NCI-H526 treated with DMSO at 0.1 percent for 48 hours (cell line): ENCODE results near the gene FYCO1.
A peak's percentile ranks its signal among the peaks of the same experiment; 100 is the strongest.
"Not testable (repeated sequence)": the region's sequence is repeated elsewhere in the genome, so short reads cannot be mapped to it uniquely, and the experiment has no call there.

Experiments used
- DNase-seq: peaks from one replicate; lab custom pipeline; 2025; lab: John Stamatoyannopoulos, UW

Gene FYCO1

DNA sequence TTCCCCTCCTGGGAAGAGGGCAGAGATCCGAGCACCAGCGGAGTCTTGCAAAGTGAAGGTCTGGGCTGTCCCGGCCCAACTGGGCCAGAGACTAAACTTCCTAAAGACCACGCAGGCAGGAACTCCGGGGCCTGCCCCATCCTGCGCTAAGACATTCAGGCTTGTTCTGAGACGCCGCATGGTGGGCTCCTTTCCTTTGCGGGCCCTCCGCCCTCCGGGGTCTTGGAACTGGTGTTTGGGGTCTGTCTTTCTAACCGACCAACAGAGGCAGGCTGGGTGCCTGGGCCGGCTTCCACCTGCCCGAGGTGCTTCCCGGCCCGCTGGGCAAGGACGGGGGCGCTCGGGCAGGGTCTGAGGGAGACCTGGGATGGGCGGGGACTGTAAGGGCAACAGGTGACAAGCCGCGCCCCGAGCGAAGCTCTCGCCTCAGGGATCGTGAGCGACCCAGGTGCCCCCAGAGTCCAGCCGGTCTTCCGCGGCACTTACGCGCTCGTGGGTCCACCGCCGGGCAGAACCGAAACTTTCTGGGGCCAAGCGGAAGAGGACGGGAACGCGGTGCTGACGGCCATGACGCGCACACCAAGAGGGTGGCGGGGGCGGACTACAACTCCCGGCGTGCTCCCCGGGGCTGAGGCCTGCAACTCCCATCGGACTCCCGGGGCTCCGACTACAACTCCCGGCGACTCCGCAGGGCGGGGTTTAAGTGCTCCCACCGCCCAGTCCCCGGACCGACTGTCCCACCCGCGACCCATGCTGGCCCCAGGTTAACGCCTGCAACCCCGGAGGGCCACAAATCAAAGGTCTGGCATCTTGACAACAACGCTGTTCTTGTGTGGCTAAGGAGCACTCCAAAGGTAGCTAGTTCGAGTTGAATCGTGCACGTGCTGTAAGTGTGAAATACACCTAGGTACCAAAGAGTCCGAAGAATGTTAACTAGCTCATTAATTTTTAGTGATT, at the start of gene FYCO1:
TSS of gene FYCO1 (minus strand) at position 589 of the 957 bp plus-strand sequence. CDS start 10,914 bp downstream, outside the sequence.
- DNase-seq: peak; percentile 75

DNA sequence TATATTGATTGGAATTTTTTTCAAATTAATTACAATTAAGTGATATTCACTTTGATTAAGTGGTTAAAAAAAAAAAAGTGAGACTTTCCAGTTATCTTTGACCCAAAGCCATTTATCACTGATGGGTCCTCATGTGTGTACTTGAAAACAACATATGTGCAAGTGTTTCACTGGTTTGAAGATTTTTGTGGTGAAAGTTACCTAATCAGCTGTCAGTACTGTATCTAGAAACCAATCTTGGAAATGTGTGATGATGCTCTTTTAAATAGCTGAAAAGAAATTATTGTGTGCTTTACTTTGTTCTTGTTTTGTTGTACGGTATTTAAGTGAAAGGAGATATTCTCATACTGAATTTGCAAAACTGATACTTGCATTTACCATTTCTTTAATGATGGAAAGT, 43.3 kb upstream of the FYCO1 start:
- no peak for DNase-seq

DNA sequence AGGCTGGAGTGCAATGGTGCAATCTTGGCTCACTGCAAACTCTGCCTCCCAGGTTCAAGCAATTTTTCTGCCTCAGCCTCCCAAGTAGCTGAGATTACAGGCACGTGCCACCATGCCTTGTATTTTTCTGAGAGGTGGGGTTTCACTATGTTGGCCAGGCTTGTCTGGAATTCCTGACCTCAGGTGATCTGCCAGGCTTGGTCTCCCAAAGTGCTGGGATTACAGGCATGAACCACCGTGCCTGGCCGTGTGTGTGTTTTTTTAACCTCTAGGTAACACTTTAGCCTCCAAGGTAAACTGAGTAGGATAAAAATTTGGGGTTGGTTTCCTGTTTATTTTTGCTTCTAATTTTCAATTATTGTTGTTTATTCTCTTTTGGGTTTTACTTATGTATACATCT, 42.4 kb upstream of the FYCO1 start:
- not testable (repeated sequence) for DNase-seq

DNA sequence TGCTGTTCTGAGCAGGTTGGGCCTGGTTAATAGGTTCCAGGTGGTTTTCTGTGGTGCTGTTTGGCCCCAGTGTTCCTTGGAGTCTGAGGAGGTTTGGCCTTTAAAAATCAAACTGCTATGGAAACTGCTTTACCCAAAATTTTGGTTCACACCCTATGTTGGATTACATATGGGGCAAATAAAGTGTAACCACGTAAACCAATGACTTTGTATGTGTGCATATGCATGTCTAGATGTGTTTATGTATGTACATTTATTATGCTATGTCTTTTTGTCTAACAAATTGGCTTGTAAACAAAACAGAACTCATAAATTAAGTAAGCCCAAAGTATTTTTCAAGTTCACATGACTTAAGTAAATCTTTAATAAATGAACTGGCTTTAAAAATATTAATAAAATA, 40.6 kb upstream of the FYCO1 start:
- no peak for DNase-seq

DNA sequence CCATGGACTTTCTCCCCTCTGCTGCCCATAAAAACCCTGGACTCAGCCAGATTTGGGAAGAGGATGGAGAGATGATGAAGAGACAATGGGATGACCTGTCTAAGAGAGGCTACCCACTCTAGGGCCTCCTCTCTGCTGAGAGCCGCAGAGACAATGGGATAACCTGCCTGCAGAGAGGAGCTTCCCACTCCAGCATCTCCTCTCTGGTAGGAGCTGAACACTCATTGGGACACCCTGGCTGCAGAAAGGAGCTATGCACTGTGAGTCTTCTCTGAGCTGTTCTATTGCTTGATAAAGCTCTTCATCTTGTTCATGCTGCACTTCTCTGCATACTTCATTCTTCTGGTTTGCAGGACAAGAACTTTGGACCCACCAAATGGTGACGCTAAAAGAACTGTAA, 36.1 kb upstream of the FYCO1 start:
- DNase-seq: no peak

- DNase-seq: no peak
Observed at GRCh38 chr3:46031269-46031668, 35.6 kb upstream of the FYCO1 start.

DNA sequence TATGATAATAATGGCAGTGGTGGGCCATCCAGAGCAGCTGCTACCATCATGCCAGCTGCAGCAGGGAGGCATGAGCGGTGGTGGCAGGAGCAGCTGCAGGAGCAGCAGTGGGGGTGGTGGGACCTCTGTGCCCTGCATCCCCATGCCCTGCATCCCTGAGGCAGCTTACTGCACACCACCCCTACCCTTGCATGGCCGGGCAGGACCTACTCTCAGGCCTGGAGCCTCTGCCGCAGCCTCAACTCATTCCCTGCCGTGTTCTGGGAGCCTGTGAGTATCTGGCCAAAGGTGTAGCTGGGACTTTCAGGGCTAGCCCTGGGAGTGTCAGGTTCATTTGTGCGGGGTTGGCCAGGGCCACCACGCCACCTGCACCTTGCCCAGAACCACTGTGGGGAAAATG, 35.0 kb upstream of the FYCO1 start:
- DNase-seq: no peak

DNA sequence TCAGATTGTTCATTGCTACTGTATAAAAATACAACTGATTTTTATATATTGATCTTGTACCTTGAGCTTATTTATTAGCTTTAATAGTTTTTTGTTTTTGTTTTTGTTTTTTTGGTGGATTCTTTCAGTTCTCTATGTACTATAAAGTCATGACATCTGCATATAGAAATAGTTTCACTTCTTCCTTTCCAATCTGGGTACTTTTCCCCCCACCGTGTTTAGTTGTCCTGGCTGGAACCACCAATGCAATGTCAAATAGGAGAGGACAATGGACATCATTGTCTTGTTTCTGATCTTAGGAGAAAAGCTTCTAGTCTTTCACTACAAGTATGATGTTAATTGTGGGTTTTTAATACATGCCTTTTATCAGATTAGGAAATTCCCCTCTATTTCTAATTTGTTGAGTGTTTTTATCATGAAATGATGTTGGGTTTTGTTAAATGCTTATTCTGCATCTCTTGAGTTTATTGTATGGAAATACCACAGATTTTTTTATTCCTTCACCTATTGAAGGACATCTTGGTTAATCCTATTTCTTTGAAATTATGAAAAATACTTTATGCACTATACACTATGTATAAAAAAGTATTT, 34.4 kb upstream of the FYCO1 start:
- no peak for DNase-seq

DNA sequence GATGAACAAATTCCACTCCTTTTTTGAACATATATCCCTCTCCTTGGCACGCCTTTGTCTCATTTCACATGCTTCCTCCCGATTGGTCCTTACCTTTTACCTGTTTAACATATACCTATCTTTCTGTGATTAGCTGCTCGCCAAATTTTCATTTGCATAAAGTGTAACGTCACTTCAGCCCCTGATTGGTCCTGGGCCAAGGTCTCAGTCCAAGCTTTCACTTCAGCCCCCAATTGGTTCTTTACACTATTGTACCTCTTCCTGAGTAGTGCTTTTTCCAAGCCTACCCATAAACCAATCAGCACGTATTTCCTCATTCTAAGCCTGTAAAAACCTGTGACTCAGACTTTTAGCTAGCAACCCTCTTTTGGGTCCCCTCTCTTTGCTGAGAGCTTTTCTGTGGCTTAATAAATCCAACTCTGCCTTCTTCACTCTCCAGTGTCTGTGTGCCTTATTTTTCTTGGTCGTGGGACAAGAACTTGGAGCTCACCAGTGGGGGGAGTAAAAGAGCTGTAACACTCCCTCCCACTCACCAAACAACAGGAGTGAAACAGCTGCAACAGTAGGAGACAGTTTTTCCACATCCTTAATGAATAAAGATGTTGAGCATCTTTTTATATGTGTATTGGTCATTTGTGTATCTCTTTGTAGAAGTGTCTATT, 32.2 kb upstream of the FYCO1 start:
- DNase-seq: no peak

- no peak for DNase-seq
Observed at GRCh38 chr3:46027021-46027705, 31.5 kb upstream of the FYCO1 start, which contains the start of gene XCR1. Gene XCR1, minus strand, starts transcription at chr3:46027483. Its CDS starts 5,536 bp downstream, at chr3:46021947.

GRCh38 chr3:46025139-46025538, 29.5 kb upstream of the FYCO1 start:
- no peak for DNase-seq

DNA sequence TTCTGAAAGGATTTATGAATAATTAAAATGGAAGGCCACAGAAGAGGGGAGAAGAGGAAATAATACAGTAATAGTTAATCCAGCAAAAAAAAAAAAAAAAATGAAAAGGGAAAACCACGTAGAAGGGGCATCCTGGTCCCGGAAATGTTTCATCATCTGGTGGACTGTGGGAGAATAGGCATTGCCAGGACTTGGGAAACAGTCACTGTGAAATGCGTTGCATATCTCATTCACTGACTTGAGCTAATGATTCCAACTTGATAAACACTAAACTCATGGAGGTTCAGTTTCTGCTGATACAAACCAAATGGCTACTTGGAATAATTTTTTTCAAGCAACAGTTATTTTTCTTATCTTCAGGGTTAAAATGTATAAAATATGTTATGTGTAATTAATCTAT, 28.5 kb upstream of the FYCO1 start:
- DNase-seq: no peak

DNA sequence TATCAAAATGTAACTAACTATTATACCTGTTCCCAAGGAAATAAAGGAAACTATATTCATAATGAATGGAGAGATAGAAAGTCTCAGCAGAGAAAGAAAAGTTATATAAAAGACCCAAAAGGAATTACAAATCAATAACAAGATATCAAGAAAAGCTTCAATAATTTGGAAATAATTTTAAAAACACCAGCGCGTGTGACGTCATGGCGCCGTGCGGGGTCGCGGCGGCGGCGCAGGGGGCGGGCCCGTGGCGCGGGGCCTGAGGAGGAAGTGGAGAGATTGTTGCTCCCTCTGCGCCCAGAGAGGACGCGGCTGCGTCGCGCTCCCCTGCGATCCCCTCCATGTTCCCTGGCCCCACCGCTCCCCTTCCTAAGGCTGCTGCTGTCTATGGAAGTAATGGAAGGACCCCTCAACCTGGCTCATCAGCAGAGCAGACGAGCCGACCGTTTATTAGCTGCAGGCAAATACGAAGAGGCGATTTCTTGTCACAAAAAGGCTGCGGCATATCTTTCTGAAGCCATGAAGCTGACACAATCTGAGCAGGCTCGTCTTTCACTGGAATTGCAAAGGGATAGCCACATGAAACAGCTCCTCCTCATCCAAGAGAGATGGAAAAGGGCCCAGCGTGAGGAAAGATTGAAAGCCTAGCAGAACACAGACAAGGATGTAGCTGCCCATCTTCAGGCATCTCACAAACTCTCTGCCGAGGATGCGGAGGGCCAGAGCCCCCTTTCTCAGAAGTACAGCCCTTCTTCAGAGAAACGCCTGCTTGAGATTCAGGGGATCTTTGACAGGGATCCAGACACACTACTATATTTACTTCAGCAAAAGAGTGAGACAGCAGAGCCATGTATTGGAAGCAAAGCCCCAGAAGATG, 27.5 kb upstream of the FYCO1 start:
- DNase-seq: no peak

GRCh38 chr3:46021516-46021915, 25.9 kb upstream of the FYCO1 start:
- DNase-seq: no peak

- DNase-seq: no peak
Observed at GRCh38 chr3:46020766-46021510, 25.3 kb upstream of the FYCO1 start.

GRCh38 chr3:46019707-46020106, 24.1 kb upstream of the FYCO1 start:
- no peak for DNase-seq

- DNase-seq: no peak
Observed at GRCh38 chr3:46017720-46018119, 22.1 kb upstream of the FYCO1 start.

GRCh38 chr3:46013316-46014094, 17.9 kb upstream of the FYCO1 start:
- DNase-seq: no peak

DNA sequence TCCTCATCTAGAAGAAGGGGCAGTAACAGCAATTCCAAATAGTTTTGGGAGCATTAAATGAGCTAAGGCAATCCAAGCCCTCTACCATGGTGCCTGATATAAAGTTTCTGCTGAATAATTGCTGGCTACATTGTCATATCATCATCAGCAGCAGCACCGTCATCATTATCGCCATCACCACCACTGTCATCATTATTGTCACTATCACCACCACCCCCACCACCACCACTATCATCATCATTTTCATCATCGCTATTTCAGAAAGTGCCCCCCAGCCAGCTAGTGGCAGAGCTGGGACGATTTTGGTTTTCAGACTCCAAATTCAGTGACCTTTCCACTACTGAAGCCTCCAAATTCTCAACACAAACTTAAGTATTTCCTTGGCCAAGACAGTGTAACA, 16.6 kb upstream of the FYCO1 start:
- no peak for DNase-seq
